GM12878 (cell line): ENCODE data around the gene CFAP61. TPM values are rescaled to one million over a fixed set of nuclear protein-coding genes. Genes with fewer than 3 reads are reported as not detected.

Experiments
- ATAC-seq: fragments of 200-7000 bp; cut with Tn5 transposase; 3 replicates; pipeline ENCODE4 v1.9.1; 2020; ENCODE audit warnings: mild to moderate bottlenecking, moderate library complexity
- BruUV-seq: library from RNA; stranded (reverse); fragments of 400-500 nt; replicated peaks from 2 replicates; lab custom pipeline; 2021; lab: Mats Ljungman, UMichigan
- CTCF ChIA-PET: fragments of 300-600 bp; sonication (Branson Sonifier 250); formaldehyde crosslinking; extraction: SDS; loops from one replicate; lab custom pipeline; 2021; ENCODE audit warnings: inconsistent platforms; lab: Yijun Ruan, JAX
- POLR2A ChIA-PET: fragments of 350-600 bp; formaldehyde crosslinking; extraction: SDS; loops from one replicate; lab custom pipeline; 2021; ENCODE audit warnings: inconsistent platforms; lab: Charles Lee
- RAD21 ChIA-PET: fragments of 300-600 bp; sonication (Branson Sonifier 250); formaldehyde crosslinking; loops from one replicate; lab custom pipeline; 2023; ENCODE audit warnings: antibody characterized with exemption; ENCODE audit not compliant: unreplicated experiment; lab: Charles Lee
- SMC1A ChIA-PET: fragments of 300-600 bp; sonication (Branson Sonifier 250); formaldehyde crosslinking; loops from one replicate; lab custom pipeline; 2023; ENCODE audit not compliant: unreplicated experiment, uncharacterized antibody; lab: Charles Lee
- DNase-seq: peaks from one replicate; pipeline ENCODE4 v3.0.0-alpha.2; 2011; ENCODE audit warnings: low read depth, low spot score
- FAIRE-seq: peaks from 3 replicates; lab custom pipeline; 2011; peaks lifted over from hg19 to GRCh38; lab: Jason Lieb, UNC
- H2AFZ ChIP-seq: 2 replicates; pipeline ENCODE4 v1.6.0; 2011; ENCODE audit warnings: low read depth, low read length, control low read depth; ENCODE audit not compliant: control insufficient read depth
- H3K27ac ChIP-seq: 2 replicates; pipeline ENCODE4 v1.5.1; 2011; ENCODE audit warnings: control low read depth; ENCODE audit not compliant: control insufficient read depth, insufficient read depth
- H3K27me3 ChIP-seq, 2 experiments: replicated peaks in 1 of 2; 2 replicates each; pipeline versions ENCODE4 v1.6.0 to v1.6.1; 2011; ENCODE audit warnings: low read length in 1 of 2; ENCODE audit not compliant: control insufficient read depth in 2 of 2, insufficient read depth in 2 of 2
- H3K36me3 ChIP-seq, 2 experiments: 2 replicates each; pipeline ENCODE4 v1.5.1; 2011; ENCODE audit warnings: low read length in 1 of 2; ENCODE audit not compliant: control insufficient read depth in 2 of 2, insufficient read depth in 2 of 2
- H3K4me1 ChIP-seq: 2 replicates; pipeline ENCODE4 v1.6.1; 2011; ENCODE audit warnings: mild to moderate bottlenecking, low read length, moderate library complexity, mixed read lengths; ENCODE audit not compliant: control insufficient read depth, insufficient read depth
- H3K4me2 ChIP-seq: 2 replicates; pipeline ENCODE4 v1.6.0; 2011; ENCODE audit warnings: control low read depth; ENCODE audit not compliant: control insufficient read depth, insufficient read depth
- H3K4me3 ChIP-seq: fragments of 200-600 bp; sonication (generic); 2 replicates; pipeline ENCODE4 v1.5.1; 2016
- H3K79me2 ChIP-seq: 2 replicates; pipeline ENCODE4 v1.6.0; 2011; ENCODE audit warnings: low read length; ENCODE audit not compliant: control insufficient read depth, insufficient read depth
- H3K9ac ChIP-seq: 2 replicates; pipeline ENCODE4 v1.8.0; 2011; ENCODE audit warnings: low read length, control low read depth, mixed read lengths; ENCODE audit not compliant: control insufficient read depth, insufficient read depth
- H3K9me3 ChIP-seq: replicated peaks from 3 replicates; pipeline ENCODE4 v1.5.1; 2011; ENCODE audit warnings: mild to moderate bottlenecking, low read length; ENCODE audit not compliant: control insufficient read depth, insufficient read depth
- H4K20me1 ChIP-seq: 2 replicates; pipeline ENCODE4 v1.6.0; 2011; ENCODE audit not compliant: control insufficient read depth, insufficient read depth
- BHLHE40 ChIP-seq, 2 experiments: fragments of 450-650 bp in 1 of 2; IDR thresholded peaks; 2 replicates each; pipeline ENCODE4 v1.6.1; 2011 to 2017; ENCODE audit warnings: low read depth in 2 of 2, borderline replicate concordance in 1 of 2, improper control_type of control experiment in 1 of 2, low read length in 1 of 2, mild to moderate bottlenecking in 1 of 2
- CBX3 ChIP-seq: fragments of 200-600 bp; sonication (generic); IDR thresholded peaks from 2 replicates; pipeline ENCODE4 v1.6.1; 2016; ENCODE audit warnings: low read depth, borderline replicate concordance
- DPF2 ChIP-seq: fragments of 450-650 bp; IDR thresholded peaks from 2 replicates; pipeline ENCODE4 v1.6.1; 2017; ENCODE audit warnings: mild to moderate bottlenecking
- IKZF1 ChIP-seq: fragments of 450-650 bp; conservative IDR thresholded peaks from 2 replicates; pipeline ENCODE4 v1.6.1; 2017; ENCODE audit warnings: antibody characterized with exemption, mild to moderate bottlenecking
- IRF3 ChIP-seq: fragments of 450-650 bp; IDR thresholded peaks from 2 replicates; pipeline ENCODE4 v1.6.1; 2014; ENCODE audit warnings: mild to moderate bottlenecking
- MTA2 ChIP-seq: fragments of 450-650 bp; IDR thresholded peaks from 2 replicates; pipeline ENCODE4 v1.6.1; 2016; ENCODE audit warnings: low read depth, mild to moderate bottlenecking, moderate library complexity
- NR2F1 ChIP-seq: fragments of 450-650 bp; conservative IDR thresholded peaks from 2 replicates; pipeline ENCODE4 v1.6.1; 2017; ENCODE audit warnings: mild to moderate bottlenecking
- RCOR1 ChIP-seq: conservative IDR thresholded peaks from 2 replicates; pipeline ENCODE4 v1.6.1; 2012; ENCODE audit warnings: low read depth, low read length, improper control_type of control experiment
- REST ChIP-seq: IDR thresholded peaks from 2 replicates; pipeline ENCODE4 v1.6.1; 2012; ENCODE audit warnings: mild to moderate bottlenecking, low read depth, low read length
- ZNF207 ChIP-seq: fragments of 450-650 bp; IDR thresholded peaks from 2 replicates; pipeline ENCODE4 v1.6.1; 2014; ENCODE audit warnings: antibody characterized with exemption, mild to moderate bottlenecking, borderline replicate concordance
- WGBS: methylation state at CpG from one replicate; pipeline ENCODE4 v1.1.6; 2016; ENCODE audit warnings: low lambda C conversion rate; ENCODE audit not compliant: insufficient replicate concordance, insufficient coverage; ENCODE audit errors: missing lambda C conversion rate; 5-methylcytosine and 5-hydroxymethylcytosine counted together
- in situ Hi-C: fragments of 300-500 bp; cut with MboI; formaldehyde crosslinking; loops from 9 replicates; pipeline ENCODE4 v1.14.3; 2018; ENCODE audit warnings: mixed read lengths
- intact Hi-C: fragments of 100-400 bp; cut with micrococcal nuclease; formaldehyde crosslinking; loops from one replicate; pipeline ENCODE4 v1.14.2; 2022; ENCODE audit not compliant: unreplicated experiment
- polyA plus RNA-seq, 11 experiments: library from polyadenylated mRNA; depleted of rRNA in 4 of 11; unstranded in 6 of 11; stranded (reverse) in 5 of 11; fragments of >200 nt; fragmentation: Nextera tagmentation in 4 of 11; fragmentation: Illumina TruSeq in 1 of 11; extraction: Ambion mirVana in 4 of 11; extraction: Trizol in 1 of 11; gene quantifications; 1 replicate in 1 of 11; 2 replicates in 10 of 11; pipeline versions ENCODE4 v1.2.1 to v1.2.3, GENCODE V29; 2011 to 2016; ENCODE audit warnings: inconsistent platforms in 2 of 11, missing spikeins in 2 of 11, low read depth in 1 of 11
- total RNA-seq, 4 experiments: library from RNA; depleted of rRNA in 3 of 4; stranded (reverse); fragments of >200 nt in 3 of 4; fragmentation: Illumina TruSeq in 1 of 4; extraction: Trizol in 1 of 4; gene quantifications; 2 replicates each; pipeline versions ENCODE4 v1.2.1 to v1.2.3, GENCODE V29; 2013 to 2021
- TF ChIP-seq, protein P1 (sequence below): fragments of 450-650 bp; IDR thresholded peaks from 2 replicates; pipeline ENCODE4 v1.6.1; 2017; ENCODE audit warnings: mild to moderate bottlenecking, moderate library complexity

CFAP61 gene
- total and polyA plus RNA-seq, 10 of the 15 experiments (the other 5 are each of a cell fraction or from before 2014, with no cell fraction given): 0.11 to 0.41 (median 0.24) TPM; not detected in 7

- BruUV-seq: no TSS peak
- no peaks in the 10 kb centered on the region for H3K9me3 ChIP-seq
- H3K4me1 ChIP-seq: no peaks in the 10 kb centered on the region
- no peaks in the 10 kb centered on the region for H3K36me3 ChIP-seq
- H2AFZ ChIP-seq: no peak overlapping the region
- H3K27me3 ChIP-seq: no peaks in the 10 kb centered on the region; a peak in 1 of 4 replicates
- H3K27ac ChIP-seq: no peak overlapping the region
- H4K20me1 ChIP-seq: no peaks in the 10 kb centered on the region; the same call in 1 of the 2 replicates
- TF ChIP-seq REST: no peak
- TF ChIP-seq DPF2: peak; percentile 49; the same call in 1 of the 2 replicates
- TF ChIP-seq IKZF1: peak; percentile 41; the same call in 1 of the 2 replicates
- TF ChIP-seq RCOR1: no peak
- no peak for TF ChIP-seq ZNF207
- no peak for TF ChIP-seq CBX3
- TF ChIP-seq, protein P1, sequence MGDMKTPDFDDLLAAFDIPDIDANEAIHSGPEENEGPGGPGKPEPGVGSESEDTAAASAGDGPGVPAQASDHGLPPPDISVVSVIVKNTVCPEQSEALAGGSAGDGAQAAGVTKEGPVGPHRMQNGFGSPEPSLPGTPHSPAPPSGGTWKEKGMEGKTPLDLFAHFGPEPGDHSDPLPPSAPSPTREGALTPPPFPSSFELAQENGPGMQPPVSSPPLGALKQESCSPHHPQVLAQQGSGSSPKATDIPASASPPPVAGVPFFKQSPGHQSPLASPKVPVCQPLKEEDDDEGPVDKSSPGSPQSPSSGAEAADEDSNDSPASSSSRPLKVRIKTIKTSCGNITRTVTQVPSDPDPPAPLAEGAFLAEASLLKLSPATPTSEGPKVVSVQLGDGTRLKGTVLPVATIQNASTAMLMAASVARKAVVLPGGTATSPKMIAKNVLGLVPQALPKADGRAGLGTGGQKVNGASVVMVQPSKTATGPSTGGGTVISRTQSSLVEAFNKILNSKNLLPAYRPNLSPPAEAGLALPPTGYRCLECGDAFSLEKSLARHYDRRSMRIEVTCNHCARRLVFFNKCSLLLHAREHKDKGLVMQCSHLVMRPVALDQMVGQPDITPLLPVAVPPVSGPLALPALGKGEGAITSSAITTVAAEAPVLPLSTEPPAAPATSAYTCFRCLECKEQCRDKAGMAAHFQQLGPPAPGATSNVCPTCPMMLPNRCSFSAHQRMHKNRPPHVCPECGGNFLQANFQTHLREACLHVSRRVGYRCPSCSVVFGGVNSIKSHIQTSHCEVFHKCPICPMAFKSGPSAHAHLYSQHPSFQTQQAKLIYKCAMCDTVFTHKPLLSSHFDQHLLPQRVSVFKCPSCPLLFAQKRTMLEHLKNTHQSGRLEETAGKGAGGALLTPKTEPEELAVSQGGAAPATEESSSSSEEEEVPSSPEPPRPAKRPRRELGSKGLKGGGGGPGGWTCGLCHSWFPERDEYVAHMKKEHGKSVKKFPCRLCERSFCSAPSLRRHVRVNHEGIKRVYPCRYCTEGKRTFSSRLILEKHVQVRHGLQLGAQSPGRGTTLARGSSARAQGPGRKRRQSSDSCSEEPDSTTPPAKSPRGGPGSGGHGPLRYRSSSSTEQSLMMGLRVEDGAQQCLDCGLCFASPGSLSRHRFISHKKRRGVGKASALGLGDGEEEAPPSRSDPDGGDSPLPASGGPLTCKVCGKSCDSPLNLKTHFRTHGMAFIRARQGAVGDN: 0 out of 2 replicates have a peak, but pooled peaks have one; percentile 28
- peak; percentile 79 for TF ChIP-seq MTA2
- peak in 1 of 2 experiments; percentile 83; a peak in 2 of 4 replicates for TF ChIP-seq BHLHE40 (IDR thresholded peaks at IDR 0.05; ENCODE audit: borderline replicate concordance in 1 of 2, low read depth in 2 of 2, low read length in 1 of 2)
- TF ChIP-seq NR2F1: 0 out of 2 replicates have a peak, but pooled peaks have one; percentile 21
- TF ChIP-seq IRF3: no peak
- SMC1A ChIA-PET: no interaction called here
- H3K79me2 ChIP-seq: no peaks in the 10 kb centered on the region
- no peak overlapping the region for H3K4me3 ChIP-seq
- no peak for FAIRE-seq
- CTCF ChIA-PET: no interaction called here
- RAD21 ChIA-PET: no interaction called here
- 77% methylated on average over 19 of the region's 19 CpGs for WGBS
- no peak for ATAC-seq
- no peak overlapping the region for H3K9ac ChIP-seq
- no peak for DNase-seq
- in situ Hi-C loops: no loop called here
- intact Hi-C loops: no loop called here
- POLR2A ChIA-PET: no interaction called here
- no peak overlapping the region for H3K4me2 ChIP-seq
Observed at GRCh38 chr20:20233041-20233514, 180.7 kb downstream of the CFAP61 start.
